GM19468 (cell line): ENCODE results near the gene TNNI3K.

Source experiments
- ATAC-seq: cut with Tn5 transposase; IDR thresholded peaks from one replicate; pipeline ENCODE4 v1.9.1; 2021; ENCODE audit warnings: mild to moderate bottlenecking, moderate library complexity, moderate number of reproducible peaks; ENCODE audit not compliant: unreplicated experiment; ENCODE audit errors: extremely low read depth

The TNNI3K gene

DNA sequence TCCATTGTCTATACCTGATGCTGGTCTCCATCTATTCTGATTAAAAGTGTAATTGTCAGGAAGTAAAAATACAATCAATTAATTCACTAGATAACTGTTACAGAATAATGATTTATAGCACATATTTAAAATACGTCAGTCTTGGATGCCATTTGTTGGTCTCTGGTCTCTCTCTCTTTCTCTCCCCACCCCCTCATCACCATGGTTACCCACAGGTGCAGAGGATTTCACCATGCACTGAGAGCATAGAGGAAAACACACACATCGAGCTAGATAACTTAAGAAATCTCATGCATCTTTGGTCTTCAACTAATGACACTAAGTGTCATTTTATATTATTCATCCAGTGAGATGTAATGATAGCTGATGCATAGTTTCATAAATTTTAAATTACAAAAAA lies 243.8 kb downstream of the TNNI3K start:
- ATAC-seq = no peak

- ATAC-seq = no peak
Observed at GRCh38 chr1:74480068-74480467, 244.9 kb downstream of the TNNI3K start.

DNA sequence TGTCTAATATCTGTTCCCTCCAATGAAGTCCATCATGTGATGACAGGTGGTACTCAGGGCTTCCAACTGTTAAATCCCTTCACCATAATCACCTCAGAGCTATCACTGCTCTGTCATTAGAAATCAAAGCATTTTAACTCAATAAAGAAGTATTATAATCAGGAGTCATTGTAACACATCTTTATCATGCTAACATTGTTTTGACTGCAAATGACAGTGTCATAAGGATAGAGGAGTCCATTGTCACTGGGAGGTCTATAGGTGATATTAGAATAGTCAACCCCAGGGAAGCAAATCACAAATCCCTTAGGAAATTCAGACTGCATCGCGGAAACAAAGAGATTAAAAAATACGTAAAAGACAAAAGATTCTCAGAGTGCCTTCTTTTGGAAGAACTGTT lies 246.4 kb downstream of the TNNI3K start:
- ATAC-seq = no peak

DNA sequence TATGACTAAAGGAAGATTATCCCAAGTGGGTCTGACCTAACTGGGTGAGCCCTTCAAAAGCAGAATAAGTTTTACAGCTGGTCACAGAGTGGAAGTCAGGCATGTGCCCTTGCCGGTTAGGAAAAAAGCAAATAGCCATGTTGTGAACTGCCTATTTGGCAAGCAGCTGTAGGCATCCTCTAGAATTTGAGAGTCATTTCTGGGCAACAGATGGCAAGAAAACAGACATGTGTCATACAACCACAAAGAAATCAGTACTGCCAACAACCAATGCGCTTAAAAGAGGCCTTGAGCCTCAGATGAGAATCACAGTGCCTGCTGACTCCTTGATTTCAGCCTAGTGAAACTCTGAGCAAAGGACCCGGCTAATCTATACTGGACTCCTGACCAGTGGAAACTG lies 250.4 kb downstream of the TNNI3K start:
- no peak for ATAC-seq

DNA sequence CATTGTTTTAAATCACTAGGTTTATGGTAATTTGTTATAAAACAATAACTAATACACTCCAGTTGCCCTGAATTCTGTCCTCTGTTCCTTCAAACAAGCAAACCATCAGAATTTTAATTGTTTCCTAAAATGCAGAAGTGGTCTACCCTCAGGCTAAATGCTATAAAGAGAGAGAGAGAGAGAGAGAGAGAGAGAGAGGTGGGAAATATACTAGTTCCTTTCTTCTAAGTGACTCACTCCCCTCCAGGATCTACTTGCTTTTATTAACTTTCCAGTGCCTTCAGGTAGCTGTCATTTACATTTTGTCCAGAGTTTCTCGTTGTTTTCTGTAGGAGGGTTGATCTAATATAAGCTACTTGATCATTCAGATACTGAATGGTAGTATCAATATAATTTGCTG lies 250.8 kb downstream of the TNNI3K start:
- no peak for ATAC-seq

GRCh38 chr1:74496669-74497068 lies 261.5 kb downstream of the TNNI3K start:
- no peak for ATAC-seq

DNA sequence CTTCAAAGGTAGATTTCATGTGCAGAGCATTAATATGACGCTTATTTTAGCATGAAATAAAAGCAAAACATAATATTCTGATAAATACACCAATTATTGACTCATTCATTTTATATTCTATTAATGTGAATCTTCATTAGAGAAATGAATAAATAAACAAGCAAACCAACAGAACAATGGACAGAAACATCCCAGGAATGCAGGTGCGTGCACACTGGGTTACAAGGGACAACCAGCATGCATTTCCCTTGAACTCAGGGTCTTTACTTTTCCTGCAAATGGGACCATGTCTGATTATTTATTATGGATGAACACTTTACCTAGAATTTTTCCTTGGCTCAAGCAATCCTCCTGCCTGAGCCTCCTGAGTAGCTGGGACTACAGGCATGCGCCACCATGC lies 263.7 kb downstream of the TNNI3K start:
- no peak for ATAC-seq

- ATAC-seq = no peak
Observed at GRCh38 chr1:74502432-74502831, 267.2 kb downstream of the TNNI3K start.

DNA sequence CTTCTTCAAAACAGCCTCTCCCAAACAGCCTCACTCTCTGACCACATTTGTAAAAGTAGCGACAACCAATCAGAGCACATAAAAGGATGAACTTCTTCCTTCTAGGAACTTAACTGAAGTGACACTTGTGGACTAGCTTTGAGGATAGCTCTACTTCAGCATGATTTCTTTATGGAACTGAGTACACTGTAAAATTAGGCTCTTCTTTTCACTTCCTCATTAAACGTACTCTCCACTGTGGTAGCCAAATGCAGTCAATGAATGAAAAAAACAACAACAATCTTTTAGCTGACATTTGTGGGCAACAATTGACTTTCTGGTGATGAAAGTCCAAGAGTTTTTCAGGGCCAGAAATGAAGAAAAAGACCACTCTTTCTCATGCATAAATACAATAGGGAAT lies 267.7 kb downstream of the TNNI3K start:
- no peak for ATAC-seq

DNA sequence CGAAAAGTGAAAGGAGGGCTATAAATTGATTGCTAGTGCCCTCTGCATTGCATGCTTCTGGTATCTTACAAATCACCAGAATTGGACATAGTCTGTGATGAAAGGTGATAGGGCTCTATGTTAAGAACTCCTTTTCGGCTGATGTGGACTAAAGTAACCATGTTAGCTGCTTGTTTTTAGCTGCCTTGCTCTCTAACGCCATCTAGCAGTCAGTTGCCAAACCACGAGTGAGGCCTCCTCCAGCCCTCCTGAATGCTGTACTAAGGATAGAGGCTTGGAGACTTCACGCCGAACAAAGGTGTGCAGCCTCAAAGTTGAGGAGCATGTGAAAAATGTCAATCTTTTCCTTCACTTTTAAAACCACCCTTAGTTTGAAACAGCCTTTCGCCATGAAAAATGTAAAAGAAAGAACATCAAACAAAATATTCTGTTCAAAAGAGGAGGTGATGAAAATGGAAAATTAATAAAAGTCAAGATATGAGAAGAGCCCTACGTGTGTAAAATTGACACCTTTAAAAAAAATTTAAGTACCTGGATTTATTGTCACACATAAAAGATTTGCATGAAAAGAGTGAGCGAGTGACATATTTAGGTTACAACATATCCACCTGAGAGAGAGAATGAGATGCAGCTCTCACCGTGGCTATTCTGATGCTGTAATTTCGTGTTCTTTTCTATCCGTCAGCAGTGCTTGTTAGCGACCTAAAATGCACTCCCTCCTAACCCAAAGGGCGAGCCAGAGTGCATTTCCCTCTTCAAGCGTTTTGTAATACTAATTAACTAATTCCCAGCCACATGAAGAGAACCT lies 269.1 kb downstream of the TNNI3K start:
- ATAC-seq = peak; percentile 62

DNA sequence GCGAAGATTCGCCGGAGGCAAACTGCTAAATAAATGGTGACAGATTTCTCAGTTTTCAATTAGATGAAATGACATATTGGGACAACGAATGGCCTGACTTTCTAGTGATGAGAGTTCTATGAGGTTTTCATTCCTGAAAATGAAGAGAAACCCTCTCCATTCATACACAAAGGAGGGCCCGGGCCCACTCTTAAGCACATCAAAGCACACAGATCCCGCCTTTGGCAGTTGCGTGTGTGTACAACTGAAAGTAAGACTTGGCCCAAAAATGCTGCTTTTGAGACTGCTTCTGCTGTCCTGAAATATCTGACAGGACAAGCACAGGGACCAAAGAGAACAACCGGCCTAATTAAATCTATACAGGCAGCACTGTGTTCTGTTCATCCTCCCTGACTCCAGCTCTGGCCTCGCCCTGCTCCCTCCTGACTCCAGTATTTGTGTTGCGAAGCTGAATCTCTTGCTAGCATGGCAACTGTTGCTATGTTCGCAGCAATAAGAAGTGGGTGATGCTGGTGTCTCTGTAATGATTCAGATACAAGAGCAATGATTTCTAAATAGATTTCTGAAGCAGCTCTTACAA lies 269.8 kb downstream of the TNNI3K start:
- no peak for ATAC-seq

DNA sequence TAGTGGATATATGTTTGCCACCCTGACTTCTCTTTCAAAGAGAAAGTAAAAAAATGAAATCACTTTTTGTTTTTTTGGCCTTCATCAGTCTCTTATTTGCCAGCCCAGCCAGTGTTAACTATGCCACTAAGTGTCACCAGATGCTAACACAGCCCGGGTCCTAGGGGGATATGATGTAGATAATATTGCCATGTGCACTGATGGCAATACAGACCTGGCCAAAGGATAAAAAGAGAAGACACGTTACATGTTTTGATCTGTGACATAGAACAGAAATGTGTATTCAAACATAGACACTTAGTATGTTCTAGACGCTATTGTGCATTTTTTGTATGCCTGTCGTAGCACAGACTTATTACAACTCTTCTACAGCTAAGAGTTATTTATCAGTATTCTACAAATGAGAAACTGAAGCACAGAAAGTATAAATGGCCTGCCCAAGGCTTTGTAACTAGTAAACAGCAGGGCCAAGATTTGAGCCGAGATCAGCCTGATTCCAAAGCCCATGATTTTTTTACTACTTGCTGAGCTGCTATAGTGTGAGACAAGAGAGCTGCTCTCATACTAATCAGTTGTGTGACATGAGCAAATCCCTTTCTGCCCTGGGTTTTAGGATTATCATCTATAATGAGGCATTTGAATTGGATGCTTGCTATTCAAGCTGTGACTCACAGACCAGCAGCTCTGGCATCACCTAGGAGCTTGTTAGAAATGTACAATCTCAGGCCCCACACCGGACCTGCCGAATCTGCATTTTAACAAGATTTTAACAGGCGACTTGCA lies 270.9 kb downstream of the TNNI3K start:
- no peak for ATAC-seq

DNA sequence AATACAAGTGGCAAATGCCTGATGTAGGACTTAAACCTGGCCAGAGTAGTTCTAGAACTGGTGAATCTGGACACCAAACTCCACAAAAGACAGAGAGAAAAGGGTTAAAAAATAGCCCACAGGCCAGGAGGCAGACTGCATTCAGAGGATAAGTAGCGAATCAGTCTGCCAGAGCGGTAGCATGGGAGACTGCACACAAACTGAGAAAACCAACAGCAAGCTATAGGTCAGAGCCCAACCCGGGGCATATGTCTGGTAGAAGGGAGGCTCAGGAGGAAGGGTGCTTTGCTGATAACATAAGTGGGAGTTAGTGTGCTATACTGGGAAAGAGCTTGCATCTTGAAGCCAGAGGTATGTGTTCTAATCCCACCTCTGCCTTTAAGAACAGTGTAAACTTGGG lies 273.3 kb downstream of the TNNI3K start:
- ATAC-seq = no peak

- no peak for ATAC-seq
Observed at GRCh38 chr1:74512170-74512915, 277.2 kb downstream of the TNNI3K start, which contains the start of gene LRRC53. TSS of gene LRRC53 (minus strand) at chr1:74512611. CDS start at chr1:74483349, 29,262 bp downstream.

DNA sequence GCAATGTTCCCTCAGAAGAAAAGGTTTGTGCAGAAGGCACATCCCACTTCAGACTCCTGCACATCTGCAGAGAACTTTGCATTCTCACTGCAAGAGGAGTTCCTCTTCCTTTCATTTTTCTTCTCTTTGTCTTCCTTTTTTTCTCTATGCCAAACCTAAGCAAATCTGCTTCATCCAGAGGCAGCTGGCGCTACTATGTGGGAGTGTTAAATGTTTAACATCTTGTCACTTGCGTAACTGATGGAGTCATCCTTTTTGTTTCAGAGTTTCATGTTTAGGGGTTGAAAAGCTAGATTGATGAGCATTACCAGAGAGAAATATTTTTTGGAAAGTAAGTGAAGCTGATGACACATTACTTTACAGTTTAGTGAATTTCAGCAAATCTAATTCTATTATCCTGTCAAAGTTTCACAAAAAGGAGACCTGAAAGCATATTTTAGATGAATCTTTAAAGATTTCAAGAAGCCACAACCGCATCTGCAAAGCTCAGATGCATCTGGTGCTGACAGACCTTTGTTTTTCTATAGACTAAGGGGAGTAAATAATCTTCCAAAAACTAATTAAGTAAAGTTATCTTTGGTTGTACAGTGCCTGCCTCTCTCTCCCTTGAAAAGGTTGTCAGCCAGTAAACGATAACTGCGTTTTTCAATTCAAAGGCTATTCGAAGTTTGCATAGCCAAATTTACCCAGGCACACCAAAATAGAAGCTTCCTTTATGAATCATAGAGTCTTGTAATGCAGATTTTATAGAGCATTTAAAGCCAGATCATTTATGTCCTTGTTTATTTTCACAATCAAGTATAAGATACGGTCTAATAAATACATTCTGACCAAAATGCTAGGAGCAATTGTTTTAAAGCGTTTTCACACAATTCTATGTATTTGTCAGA lies 278.5 kb downstream of the TNNI3K start:
- no peak for ATAC-seq

DNA sequence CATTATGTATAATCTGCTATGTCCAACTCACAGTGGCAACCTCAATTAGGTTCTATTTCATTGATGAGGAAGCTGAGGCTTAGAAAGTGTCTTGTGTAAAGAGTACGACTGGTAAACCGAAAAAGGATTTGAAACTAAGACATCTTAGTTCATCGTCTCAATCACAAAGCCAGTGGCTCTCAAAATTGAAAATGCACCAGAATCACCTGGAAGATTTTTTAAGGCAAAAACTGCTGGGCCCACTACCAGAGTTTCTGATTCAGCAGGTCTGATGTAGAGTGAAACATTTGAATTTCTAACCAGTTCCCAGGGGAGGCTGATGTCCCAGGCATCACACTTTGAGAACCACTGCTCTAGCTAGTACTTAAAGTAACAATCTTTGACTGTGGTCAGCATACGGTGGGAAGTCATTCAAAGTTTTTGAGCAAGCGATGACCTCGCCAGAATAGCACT lies 282.4 kb downstream of the TNNI3K start:
- peak; percentile 84 for ATAC-seq

DNA sequence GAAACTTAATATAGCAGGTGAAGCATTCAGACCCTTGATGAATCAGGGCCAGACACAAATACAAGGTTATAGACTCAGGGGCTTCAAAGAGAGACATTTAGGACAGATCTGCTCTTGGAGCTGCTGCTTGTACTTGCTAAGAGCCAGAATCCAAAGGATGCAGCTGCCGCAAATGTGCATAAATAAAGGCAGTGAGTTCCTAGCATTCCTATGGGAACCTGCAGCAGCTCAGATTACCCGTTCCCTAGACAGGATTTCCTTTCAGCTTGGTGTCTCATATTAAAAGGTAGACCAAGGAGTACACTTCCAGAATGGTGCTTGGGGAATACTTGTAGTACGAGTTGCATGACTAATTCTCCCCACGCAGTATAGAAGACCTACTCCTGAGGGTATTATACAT lies 287.0 kb downstream of the TNNI3K start:
- ATAC-seq = no peak

DNA sequence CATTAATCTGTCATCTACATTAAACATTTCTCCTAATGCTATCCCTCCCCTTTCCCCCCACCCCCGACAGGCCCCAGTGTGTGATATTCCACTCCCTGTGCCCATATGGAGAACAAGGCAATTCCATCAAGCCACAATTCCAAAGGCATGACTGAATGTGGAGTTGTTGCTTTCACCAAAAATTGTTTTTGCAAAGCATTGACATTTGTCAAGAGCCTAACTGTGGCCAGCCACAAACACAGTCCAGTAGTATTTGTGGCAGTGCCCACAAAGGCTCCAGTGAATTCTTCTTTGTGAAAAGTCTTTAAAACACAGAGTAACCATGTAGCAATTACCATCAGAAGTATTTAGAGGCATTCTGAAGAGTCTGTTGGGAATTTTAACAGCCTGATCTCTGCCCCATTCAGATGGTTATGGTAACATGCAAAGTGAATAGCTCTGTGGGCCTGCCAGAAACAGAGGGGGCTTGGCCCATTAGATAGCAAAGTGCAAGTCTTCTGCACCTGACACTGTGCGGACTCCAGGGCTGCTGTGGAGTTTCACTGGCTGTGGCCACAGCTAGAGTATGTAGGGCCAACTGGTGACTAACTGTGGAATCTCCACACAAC lies 288.8 kb downstream of the TNNI3K start:
- no peak for ATAC-seq

- no peak for ATAC-seq
Observed at GRCh38 chr1:74526708-74527107, 291.5 kb downstream of the TNNI3K start.
